ENCODE data around the gene MAP4K4.
"Not testable (repeated sequence)": the region's sequence is repeated elsewhere in the genome, so short reads cannot be mapped to it uniquely, and the experiment has no call there.

Gene MAP4K4

GRCh38 chr2:101769726-101770125 is 72.2 kb downstream of the MAP4K4 start:
- not testable (repeated sequence) for DNase-seq

- DNase-seq: no peak
These were observed 73.2 kb downstream of the MAP4K4 start for GRCh38 chr2:101770726-101771125.

GRCh38 chr2:101771227-101771902 is 73.9 kb downstream of the MAP4K4 start:
- DNase-seq: no peak

GRCh38 chr2:101771910-101772321 is 74.4 kb downstream of the MAP4K4 start:
- DNase-seq: no peak

GRCh38 chr2:101773137-101773536 is 75.6 kb downstream of the MAP4K4 start:
- DNase-seq: no peak

- DNase-seq: not testable (repeated sequence)
These were observed 76.5 kb downstream of the MAP4K4 start for GRCh38 chr2:101773961-101774360.

- no peak for DNase-seq
These were observed 77.6 kb downstream of the MAP4K4 start for GRCh38 chr2:101775092-101775491.

GRCh38 chr2:101775636-101776035 is 78.1 kb downstream of the MAP4K4 start:
- DNase-seq: no peak

- DNase-seq: no peak
These were observed 78.9 kb downstream of the MAP4K4 start for GRCh38 chr2:101776172-101777043.

GRCh38 chr2:101777337-101777736 is 79.8 kb downstream of the MAP4K4 start:
- DNase-seq: no peak

- no peak for DNase-seq
These were observed 80.6 kb downstream of the MAP4K4 start for GRCh38 chr2:101778102-101778501.

GRCh38 chr2:101779190-101779589 is 81.7 kb downstream of the MAP4K4 start:
- no peak for DNase-seq

GRCh38 chr2:101779656-101780055 is 82.1 kb downstream of the MAP4K4 start:
- DNase-seq: no peak

- no peak for DNase-seq
These were observed 83.8 kb downstream of the MAP4K4 start for GRCh38 chr2:101781326-101781725.

GRCh38 chr2:101781791-101782426 is 84.4 kb downstream of the MAP4K4 start:
- DNase-seq: no peak

GRCh38 chr2:101782427-101782792 is 84.9 kb downstream of the MAP4K4 start:
- no peak for DNase-seq

GRCh38 chr2:101787097-101787496 is 89.6 kb downstream of the MAP4K4 start:
- DNase-seq: no peak

GRCh38 chr2:101788565-101788964 is 91.1 kb downstream of the MAP4K4 start:
- DNase-seq: no peak

GRCh38 chr2:101788995-101789970 is 91.8 kb downstream of the MAP4K4 start:
- DNase-seq: no peak

- DNase-seq: no peak
These were observed 92.9 kb downstream of the MAP4K4 start for GRCh38 chr2:101790416-101790815.

GRCh38 chr2:101790857-101791256 is 93.3 kb downstream of the MAP4K4 start:
- no peak for DNase-seq

GRCh38 chr2:101792208-101792607 is 94.7 kb downstream of the MAP4K4 start:
- no peak for DNase-seq

Data from GOT3 (cell line).